ENCODE data around the gene TTC4.

TTC4 gene

DNA sequence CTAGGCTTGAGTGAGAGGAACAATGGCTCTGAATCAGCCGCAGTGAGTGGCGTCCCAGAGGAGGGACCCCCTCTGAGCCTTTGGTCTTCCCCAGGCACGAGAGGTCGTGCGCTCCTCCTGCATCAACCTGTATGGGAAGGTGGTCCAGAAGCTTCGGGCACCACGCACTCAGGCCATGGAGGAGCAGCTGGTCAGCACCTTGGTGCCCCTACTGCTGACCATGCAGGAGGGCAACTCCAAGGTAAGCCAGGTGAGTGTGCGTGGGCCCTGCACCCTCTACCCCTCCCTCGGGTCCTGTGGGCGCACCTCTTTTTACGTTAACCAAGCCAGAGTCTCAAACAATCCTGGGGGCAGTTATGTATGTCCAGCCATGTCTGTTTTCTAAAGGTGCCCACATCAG lies 13.7 kb upstream of the TTC4 start:
- no peak for FAIRE-seq
- no peak for DNase-seq (ENCODE audit: low spot score)

DNA sequence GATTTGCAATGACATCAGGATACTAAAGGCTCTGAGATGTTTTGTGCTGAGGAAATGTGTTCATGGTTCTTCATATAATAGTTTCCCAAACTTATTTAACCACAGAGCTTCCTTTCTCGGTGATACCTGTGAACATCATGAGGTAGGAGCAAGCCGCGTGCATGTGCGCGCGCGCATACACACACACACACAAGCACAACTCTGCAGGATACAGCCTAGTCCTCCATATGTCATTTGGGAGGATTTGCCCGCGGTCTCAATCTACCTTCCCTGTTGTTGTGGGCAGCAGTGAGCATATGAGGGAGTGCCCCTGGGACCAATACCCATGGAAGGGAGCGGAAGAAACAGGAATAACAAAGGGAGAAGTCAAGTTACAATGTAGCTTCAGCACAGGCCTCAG lies 12.2 kb upstream of the TTC4 start:
- FAIRE-seq: no peak
- no peak for DNase-seq (ENCODE audit: low spot score)

DNA sequence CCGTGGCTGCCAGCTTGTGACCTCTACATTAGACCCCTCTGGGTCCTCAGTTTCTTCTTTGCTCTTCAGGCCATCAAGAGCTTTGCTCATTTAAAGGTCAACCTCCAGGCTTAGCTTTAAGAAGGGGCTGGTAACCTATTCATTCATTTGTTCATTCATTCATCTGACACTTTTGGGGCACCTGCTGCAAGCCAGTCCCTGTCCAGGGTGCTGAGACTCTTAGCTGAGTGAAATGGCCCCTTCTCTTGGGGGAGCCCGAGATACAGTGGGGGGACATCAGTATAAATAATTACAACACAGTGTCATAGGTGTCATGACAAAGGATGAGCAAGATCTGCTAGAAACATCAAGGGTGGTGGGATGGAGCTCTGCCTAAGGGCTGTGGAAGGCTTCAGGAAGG lies 10.5 kb upstream of the TTC4 start:
- DNase-seq (ENCODE audit: low spot score) (no peak), FAIRE-seq (no peak)

DNA sequence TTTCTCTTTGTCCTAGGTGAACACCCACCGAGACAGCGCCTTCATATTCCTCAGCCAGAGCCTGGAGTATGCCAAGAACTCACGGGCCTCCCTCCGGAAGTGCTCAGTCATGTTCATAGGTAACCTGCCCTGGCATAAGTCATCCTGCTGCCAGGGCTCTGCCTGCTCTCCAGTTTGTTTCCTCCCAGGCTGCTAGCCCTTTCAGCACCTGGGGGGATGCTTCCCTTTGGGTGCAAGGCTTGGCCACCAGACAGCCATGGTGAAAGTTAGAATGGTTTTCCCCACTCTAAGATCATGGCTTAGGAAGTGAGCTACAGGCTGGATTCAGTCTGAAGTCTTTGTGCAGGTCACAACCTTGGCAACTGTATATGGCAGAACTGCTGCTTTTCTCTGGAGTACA lies 9.2 kb upstream of the TTC4 start:
- no peak for FAIRE-seq
- no peak for DNase-seq (ENCODE audit: low spot score)

DNA sequence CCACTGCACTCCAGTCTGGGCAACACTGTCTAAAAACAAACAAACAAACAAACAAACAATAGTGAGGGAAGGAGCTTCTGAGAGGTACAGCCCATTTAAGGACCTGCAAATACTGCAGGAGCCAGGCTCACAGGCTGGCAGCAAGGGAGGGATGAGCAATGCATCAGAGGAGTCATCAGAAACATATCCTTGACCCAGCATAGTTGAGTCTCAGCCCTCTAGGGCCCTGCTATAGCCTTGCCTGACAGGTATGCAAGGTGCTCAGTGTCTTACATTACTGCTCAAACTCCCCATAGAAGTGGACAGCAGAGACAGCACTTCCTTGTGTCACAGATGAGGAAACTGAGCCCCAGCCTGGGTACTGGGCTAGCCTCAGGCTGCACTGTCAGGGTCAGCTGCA lies 7.3 kb upstream of the TTC4 start:
- no peak for DNase-seq (ENCODE audit: low spot score)
- no peak for FAIRE-seq

DNA sequence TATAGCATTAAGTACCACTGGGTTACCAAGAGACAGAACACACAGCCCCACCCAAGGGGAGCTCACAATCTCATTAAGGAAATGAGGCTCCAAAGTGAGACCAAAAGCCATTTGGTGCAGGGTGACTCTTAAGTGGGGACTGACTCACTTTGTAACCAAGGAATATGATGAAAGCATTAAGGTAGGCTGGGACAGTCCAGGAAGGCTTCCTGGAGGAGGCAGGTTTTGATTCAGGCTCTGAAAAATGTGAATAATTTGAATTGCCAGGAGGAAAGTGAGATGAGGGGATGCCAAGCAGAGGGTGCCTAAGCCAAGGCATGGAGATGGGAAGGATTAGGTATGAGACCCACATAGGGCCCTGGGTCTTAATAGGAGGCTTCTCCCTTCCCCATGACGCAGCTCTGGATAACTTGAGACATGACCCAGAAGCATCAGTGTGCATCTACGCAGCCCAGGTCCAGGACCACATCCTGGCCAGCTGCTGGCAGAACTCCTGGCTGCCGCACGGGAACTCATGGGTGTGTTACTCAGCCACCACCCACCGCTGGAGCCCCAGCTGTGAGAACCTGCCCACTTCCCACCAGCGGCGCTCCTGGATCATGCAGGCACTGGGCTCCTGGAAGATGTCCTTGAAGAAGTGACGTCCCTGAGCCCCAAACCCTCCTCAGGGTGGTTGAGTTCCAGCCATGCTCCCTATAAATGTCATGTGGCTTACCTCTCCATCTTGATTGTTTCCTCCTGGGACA lies 5.9 kb upstream of the TTC4 start:
- no peak for FAIRE-seq
- no peak for DNase-seq (ENCODE audit: low spot score)

DNA sequence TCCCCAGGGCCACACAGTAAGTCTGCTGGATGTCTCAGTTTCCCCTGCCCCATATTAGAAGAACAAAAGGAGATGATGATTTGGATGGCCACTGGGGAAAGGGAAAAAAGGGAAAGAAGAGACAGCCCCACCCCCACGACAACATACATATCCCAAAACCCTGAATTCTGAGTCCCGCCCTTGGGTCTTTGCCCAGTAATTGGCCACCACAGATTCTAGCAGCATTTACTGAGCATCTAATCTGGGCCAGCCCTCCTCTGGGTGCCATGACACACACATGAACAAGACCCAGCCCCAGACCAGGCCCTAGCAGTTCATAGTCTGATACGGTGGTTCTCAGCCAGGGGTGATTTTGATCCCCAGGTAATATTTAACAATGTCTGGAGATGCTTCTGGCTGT lies 5.2 kb upstream of the TTC4 start:
- DNase-seq (ENCODE audit: low spot score): no peak
- no peak for FAIRE-seq

DNA sequence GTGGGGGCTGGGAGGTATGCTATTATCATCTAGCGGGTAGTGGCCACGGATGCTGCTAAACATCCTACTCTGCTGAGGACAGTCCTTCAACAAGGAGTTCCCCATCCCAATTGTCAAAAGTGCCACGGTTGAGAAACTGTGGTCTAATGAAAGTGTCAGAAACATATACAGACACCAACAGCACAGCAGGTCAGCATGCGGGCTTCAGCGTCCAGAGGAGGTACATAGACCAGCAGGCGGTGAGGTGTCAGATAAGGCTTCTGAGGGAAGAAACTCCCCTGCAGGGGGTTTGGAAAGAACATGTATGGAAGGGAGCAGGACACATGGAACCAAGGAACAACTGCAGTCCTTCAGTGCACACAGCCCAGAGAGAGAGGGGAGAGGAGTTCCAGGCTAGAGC lies 4.8 kb upstream of the TTC4 start:
- FAIRE-seq: no peak
- no peak for DNase-seq (ENCODE audit: low spot score)

DNA sequence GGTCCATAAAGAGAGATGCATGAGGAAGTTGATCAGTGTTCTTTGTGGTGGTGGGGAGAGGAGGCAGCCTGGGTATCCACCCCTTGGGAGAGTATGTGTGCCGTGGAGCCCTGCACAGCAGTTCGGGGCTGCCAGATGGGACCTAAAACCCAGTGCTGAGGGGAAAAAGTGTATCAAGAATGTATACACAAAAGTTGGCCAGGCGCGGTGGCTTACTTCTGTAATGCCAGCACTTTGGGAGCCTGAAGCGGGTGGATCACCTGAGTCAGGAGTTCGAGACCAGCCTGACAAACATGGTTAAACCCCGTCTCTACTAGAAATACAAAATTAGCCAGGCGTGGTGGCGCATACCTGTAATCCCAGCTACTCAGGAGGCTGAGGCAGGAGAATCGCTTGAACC lies 4.1 kb upstream of the TTC4 start:
- no peak for FAIRE-seq
- no peak for DNase-seq (ENCODE audit: low spot score)

DNA sequence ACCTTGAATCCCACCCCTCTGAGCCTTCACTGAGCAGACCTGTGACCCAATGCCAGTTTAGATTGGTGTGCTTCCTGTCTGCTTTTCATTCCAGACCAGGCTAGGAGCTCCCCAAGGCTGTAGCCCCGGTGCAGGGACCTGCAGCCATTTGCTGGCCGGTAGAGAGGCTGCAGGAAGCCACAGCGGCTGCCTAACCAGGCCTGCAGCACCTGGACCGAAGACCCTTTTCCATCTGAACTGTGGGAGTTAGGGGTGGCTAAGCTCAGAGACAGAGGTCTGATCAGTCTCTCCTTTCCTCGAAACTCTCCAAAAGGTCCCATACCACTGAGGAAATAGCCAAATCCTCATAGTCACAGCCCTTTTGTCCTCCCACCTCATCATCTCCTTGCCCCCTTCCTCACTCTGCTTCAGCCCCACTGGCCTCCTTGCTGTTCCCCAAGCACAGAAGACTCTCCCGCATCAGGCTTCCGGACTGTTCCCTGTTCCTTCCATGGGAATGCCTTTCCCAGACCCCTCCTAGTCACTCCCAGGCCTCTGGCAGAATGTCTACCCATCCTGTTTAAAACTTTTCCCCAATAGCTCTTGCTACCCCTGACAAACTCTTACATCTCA lies 674 bp upstream of the TTC4 start:
- no peak for DNase-seq (ENCODE audit: low spot score)

DNA sequence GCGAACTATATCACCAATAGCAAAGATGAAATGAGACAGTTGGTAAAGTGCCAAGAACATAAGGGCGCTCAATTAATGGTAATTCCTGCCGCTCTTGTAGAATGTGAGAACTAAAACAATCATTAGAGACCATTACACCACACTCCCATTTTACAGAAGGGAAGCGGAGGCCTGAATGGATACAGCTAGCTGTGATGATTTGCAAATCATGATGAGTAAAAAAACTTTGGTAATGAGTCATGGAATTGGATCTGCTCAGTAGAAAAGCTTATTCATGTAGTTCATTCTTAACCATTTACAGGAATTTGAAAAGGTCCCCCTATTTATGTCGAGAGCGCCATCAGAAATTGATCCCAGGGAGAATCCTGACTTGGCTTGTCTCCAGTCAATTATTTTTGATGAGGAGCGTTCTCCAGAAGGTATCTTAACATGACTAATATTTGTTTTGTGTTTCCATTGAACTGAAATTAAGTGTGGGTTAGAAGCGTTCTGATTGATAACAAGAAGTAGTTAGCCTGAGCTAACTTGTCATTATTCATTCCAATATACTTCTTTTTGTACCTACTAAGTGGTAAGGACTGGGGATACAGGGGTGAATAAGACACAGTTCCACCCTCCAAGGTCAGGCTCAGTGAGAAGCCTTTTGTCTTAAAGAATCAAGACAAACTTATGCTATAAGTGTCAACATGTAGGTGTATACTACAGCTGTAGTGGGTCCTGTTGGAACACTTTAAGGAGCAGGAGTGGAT lies 812 bp downstream of the TTC4 start:
- FAIRE-seq (peak; percentile 59), DNase-seq (ENCODE audit: low spot score) (peak; percentile 65)

More for the DNA sequence above, 674 bp upstream of the TTC4 start:
- FAIRE-seq: no peak

DNA sequence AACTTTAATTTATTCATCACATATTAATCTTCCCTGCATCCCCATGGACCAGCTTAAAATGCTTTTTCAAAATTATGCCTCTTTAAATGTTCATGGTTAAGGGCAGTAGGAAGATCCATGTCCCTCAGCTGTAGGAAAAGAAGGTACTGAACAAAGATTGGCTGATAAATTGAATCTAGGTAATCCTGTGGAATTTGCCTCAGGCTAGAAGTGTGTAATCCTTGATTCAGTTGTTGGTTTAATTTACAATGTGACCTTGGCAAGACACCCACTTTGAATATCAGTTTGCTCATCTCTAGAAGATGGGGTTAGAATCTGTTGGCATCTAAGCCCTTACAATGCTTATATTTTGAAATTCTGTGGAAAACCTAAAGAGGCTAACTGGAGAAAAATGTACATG lies 6.1 kb downstream of the TTC4 start:
- FAIRE-seq: no peak

DNA sequence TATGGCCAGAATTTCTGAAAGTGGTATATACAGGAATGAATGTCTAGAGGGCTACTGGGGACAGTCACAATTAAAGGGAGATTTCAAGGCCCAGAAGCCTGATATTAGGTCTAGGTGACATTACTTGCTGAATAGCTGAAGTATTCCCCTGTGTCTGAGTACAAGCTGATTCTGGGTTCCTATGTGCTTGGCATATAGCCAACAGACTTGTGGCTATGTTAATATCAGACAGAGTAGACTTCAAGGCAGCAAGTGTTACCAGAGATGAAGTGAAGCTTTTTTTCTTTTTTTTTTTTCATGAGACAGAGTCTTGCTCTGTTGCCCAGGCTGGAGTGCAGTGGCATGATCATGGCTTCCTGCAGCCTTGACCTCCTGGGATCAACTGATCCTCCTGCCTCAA lies 8.3 kb downstream of the TTC4 start:
- DNase-seq (ENCODE audit: low spot score) (no peak), FAIRE-seq (no peak)

More for the DNA sequence above, 6.1 kb downstream of the TTC4 start:
- DNase-seq (ENCODE audit: low spot score): no peak

DNA sequence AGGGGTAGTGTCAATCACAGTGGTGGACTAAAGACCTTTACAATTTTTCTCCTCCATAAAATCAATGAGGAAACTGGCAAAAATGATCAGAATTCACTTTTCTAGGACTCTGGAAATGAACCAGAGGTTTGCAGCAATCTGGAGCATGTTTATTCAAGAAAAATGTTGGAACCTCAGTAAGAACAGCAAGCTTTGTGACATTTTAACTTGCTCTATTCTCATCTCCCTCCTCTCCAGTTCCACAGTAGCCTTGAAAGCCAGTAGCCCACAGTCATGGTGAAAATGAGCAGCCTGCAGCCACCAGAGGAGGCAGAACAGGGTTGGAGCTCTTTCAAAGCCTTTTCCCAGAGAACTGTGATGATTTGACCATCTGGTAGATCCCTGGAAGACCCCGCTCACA lies 9.1 kb downstream of the TTC4 start:
- FAIRE-seq (no peak), DNase-seq (ENCODE audit: low spot score) (no peak)

DNA sequence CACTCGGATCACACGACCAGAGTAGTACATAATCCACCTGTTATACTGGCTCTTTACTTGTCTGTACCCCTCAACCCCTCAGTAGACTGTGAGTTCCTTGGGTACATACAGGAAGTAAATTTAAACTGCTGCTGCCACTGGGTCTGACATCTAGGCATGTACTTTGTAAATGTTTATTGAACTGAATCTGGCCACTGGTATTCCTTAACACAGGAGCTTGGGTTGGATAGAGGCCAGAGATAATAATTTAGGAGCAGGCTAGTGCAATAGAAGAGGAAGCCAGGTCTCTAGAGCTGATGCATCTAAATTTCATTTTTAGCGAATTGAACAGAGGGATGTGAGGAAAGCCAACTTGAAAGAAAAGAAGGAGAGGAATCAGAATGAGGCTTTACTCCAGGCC lies 12.4 kb downstream of the TTC4 start:
- DNase-seq (ENCODE audit: low spot score) (no peak), FAIRE-seq (no peak)

DNA sequence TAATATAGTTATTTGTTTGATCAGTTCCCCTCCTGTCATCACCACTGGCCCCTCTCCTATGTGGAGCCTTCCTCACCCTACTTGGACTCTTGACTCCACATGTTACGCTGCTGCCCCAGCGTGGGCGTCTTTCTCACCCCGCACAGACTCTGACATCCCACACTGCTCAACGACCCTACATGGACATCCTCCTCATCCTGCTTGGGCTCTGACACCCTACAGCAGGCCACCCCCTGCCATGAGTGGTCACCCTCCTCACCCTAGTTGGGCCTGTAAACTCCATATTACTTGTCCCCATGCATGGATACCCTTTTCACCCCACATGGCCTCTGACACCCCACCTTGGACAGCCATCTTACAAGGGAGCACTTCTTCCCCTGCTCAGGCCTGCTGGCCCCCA lies 21.0 kb downstream of the TTC4 start:
- DNase-seq (ENCODE audit: low spot score) (no peak), FAIRE-seq (no peak)

DNA sequence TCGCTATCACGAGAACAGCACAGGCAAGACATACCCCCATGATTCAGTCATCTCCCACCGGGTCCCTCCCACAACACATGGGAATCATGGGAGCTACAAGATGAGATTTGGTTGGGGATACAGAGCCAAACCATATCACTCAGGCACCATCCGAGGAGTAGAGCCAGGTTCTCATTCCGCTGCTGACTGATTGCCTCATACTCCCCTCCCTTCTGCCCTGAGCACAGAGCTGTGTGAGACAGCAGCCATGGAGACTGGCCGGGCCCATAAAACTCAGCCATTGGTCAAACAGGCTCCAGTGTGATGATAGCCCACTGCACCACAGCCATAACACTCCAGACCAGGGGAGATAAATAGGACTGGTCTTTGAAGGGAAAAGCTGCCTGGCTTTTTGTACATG lies 22.6 kb downstream of the TTC4 start:
- FAIRE-seq: no peak
- no peak for DNase-seq (ENCODE audit: low spot score)

DNA sequence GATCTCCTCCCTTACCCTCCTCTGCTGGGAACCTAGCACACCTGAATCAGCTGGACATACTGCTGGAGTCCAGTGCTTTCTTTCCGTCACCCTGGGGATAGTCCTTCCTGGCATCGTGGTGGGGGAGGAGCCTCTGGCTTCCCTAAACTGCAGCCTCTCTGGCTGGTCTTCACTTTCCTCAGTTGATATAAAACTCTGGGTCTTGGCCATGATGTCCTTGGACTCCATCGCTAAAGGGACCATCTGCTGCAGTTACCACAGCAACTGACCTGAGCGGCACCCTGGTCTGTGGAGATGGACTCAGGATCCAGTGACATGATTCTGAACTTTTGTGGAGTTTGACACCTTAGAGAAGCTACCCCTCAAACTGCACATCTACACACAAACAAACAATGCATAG lies 25.9 kb downstream of the TTC4 start:
- FAIRE-seq (no peak), DNase-seq (ENCODE audit: low spot score) (no peak)

DNA sequence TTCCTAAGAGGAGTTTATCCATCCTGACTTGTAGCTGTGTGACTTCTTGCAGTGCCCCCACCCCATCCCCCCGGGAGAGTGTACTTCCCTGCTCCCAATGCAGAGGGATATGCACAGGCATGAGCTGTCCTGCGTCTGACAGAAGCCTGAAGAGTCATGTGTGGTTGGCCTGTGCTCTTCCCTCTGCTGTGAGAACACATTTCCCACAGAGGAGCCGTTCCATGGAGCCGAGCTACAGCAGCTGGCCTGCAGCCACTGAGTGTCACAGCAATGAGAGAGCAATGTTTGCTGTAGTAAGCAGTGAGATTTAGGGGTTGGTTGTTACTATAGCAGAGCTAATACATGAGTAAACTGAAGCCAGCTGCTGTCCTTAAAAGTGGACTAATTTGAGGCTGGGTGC lies 26.6 kb downstream of the TTC4 start:
- FAIRE-seq: no peak

DNA sequence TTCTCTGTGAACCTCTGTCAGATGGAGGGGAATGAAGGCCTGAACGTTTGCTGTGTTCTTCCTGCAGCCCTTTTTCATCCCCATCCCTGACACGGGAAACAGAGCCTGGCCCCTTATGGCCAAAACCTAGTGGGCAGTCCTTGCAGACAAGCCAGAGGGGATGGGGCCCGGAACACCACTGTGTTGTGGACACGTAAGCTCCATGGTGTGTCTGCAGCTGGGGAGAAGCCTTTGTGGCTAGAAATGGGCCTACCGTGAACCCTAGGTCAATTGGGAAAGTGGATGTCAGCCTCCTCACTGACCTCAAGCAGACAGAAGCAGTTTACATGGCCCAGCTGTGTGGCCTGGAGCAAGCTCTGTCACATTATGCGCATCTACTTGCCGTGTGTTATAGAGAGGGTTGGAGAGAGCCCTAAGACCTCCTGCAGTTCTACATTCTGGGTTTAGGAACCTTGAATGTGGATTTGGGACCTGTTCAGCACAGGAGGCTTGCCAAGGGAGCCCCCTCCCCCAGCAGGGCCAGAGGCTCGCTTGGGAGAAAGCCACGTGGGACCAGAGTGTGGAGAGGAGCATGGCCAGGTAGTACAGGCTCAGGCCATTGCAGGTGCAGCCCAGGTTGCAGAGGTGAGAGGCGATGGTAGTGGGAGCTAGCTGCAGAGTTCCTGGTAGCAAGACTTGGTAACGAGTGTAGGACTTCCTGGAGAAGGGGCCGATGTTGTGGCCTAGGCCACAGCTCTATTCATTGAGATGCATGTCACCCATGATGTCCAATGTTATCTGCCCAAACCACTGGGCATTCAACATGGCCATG lies 28.0 kb downstream of the TTC4 start:
- DNase-seq (ENCODE audit: low spot score) (no peak), FAIRE-seq (no peak)

More for the DNA sequence above, 26.6 kb downstream of the TTC4 start:
- no peak for DNase-seq (ENCODE audit: low spot score)

DNA sequence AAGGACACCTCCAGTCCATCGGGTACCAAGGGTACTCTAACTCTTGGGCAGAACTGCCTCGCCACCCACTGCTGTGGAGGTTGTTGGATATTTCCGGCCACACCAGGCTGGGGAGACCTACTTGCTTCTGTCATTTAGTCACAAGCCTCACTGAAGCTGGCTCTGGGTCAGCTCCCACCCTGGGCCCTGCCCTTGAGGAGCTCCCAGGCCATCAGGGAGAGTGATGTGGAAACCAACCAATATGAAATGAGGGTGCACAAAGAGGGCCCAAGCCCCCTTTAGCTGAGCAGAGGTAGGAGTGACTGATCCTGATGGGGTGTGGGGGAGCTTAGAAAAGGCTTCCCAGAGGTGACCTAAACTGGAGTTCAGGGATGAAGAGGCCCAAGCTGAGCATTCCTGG lies 29.0 kb downstream of the TTC4 start:
- DNase-seq (ENCODE audit: low spot score) (no peak), FAIRE-seq (no peak)

DNA sequence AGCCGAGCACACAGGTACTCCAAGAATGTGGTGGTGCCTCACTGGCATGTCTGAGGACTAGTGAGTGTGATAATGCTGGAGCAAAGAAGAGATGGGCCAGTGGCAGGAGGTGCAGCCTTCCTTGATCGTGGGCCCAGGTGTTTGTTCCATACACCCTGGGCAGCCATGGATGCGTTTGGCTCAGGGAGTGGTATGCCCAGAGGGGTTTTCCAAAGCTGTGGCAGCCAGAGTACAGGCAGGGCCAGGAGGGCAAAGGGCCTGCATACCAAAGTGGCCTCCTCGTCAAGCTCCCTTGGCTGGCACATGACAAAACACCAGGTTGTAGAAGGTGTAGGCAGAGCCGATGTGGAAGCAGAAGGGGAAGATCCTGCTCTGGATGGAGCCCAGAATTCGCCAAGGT lies 29.6 kb downstream of the TTC4 start:
- FAIRE-seq: no peak

More for the DNA sequence above, 29.6 kb downstream of the TTC4 start:
- no peak for DNase-seq (ENCODE audit: low spot score)
